Measurements from ENCODE around the gene EPAS1.
A peak's percentile ranks its signal among the peaks of the same experiment; 100 is the strongest.

Gene EPAS1

GRCh38 chr2:46339676-46340459 lies 42.7 kb downstream of the EPAS1 start:
- DNase-seq (ENCODE audit: low spot score), result no peak

DNA sequence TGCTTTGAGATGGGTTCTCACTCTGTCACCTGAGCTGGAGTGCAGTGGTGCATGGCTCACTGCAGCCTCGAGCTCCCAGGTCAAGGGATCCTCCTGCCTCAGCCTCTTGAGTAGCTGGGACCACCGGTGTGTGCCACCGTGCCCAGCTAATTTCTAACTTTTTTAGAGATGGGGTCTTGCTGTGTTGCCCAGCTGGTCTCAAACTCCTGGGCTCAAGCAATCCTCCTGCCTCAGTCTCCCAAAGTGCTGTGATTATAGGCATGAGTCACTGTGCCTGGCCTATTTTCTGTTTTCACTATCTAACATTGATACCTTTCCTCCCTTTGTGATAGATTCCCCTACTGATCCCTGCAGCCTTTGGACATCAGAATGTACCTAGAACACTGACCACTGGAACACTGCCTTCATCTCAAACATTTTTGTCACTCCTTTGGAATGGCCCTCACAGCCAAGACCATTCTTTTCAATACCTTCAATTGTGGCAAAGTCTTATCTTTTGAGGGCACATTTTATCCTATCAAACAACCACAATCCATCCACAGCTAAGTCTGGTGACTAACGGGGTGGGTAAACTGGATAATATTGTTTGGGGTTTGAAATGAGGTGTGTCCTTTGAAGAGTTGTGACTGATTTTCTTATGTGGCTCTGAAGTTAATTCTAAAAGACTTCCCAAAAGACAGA lies 43.7 kb downstream of the EPAS1 start:
- no peak for DNase-seq (ENCODE audit: low spot score)

- DNase-seq (ENCODE audit: low spot score), result no peak
These were observed 45.5 kb downstream of the EPAS1 start for GRCh38 chr2:46342566-46343315.

DNA sequence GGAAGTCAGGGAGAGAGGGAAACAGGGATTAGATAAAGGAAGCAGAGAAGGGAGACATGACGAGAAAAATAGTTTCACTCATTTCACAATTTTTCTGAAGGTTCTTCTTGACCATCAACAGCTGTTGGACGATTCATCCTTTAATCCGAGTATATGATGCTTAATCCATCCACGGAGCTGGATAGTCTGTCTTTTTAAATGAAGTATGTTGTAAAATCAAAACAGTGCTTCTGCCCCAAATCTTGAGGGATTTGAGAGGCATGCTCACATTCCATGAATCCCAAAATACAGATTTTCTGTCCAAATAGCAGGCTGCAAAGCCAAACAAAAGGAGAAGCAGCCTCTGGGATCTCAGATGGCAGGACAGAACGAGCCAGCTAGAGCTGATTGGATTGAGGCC lies 47.5 kb downstream of the EPAS1 start:
- DNase-seq (ENCODE audit: low spot score), result no peak

DNA sequence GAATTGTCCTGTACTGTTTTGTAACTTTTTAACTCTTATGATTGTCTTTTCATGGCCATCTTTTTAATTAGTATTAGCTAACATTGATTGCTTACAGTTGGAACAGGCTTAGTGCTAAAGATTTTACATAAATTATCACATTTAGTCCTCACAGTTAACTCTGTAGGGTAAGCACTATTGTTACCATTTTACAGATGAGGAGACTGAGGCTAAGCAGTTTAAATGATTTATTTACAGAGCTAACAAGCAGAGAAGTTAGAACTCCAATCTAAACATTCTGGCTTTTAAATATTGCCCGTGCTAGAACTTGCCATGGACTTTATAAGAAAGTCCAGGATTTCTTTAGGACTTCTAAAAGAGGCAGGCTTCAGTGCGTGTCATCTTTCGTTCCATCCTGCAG lies 48.6 kb downstream of the EPAS1 start:
- DNase-seq (ENCODE audit: low spot score), result no peak

DNA sequence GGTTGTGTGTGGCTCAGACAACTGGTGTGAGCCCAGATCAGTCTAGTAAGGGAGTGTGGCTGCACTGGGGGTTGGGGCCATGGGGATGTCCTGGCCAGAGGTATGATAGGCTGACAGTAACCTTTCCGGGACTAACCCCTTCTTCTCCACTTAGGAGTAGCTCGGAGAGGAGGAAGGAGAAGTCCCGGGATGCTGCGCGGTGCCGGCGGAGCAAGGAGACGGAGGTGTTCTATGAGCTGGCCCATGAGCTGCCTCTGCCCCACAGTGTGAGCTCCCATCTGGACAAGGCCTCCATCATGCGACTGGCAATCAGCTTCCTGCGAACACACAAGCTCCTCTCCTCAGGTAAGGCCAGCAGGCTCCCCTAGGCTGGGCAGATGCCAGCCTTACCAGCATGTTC lies 49.5 kb downstream of the EPAS1 start:
- no peak for DNase-seq (ENCODE audit: low spot score)

GRCh38 chr2:46347648-46348280 lies 50.6 kb downstream of the EPAS1 start:
- no peak for DNase-seq (ENCODE audit: low spot score)

- DNase-seq (ENCODE audit: low spot score), result no peak
These were observed 51.9 kb downstream of the EPAS1 start for GRCh38 chr2:46349115-46349547.

DNA sequence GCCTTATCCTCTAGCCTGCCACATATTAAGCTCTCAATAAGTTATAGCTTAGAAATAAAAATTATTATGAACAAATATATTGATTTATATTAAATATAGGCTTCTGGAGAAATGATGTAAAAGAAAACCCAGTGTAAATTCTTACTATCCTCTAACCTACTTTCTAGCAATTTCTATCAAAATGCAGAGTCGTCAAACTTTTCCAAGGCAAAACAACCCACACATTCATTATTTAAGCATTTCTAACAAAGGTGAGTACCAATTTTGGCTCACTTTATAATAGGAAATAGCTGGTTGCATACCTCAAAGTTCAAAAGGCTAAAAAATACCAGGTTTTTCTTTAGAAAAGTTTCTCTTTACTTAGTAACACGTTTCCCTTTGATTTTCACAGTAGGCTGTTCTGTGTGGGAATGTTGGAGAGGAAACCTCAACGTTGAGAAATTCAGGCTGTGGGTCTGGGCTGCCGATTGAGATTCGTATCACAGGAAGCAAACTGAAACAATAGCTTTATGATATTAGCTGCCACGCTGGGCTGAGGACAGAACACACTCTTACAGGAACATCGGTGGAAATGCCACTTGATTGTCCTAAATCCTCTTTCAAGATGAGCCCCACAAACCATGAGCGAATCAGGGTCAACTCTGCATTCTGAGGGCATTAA lies 53.0 kb downstream of the EPAS1 start:
- no peak for DNase-seq (ENCODE audit: low spot score)

GRCh38 chr2:46351098-46351749 lies 54.0 kb downstream of the EPAS1 start:
- DNase-seq (ENCODE audit: low spot score), result peak; percentile 28

- peak; percentile 78 for DNase-seq (ENCODE audit: low spot score)
These were observed 54.5 kb downstream of the EPAS1 start for GRCh38 chr2:46351750-46352138.

- no peak for DNase-seq (ENCODE audit: low spot score)
These were observed 55.4 kb downstream of the EPAS1 start for GRCh38 chr2:46352621-46353020.

GRCh38 chr2:46353509-46353908 lies 56.3 kb downstream of the EPAS1 start:
- no peak for DNase-seq (ENCODE audit: low spot score)

- DNase-seq (ENCODE audit: low spot score), result no peak
These were observed 58.5 kb downstream of the EPAS1 start for GRCh38 chr2:46355756-46356155.

DNA sequence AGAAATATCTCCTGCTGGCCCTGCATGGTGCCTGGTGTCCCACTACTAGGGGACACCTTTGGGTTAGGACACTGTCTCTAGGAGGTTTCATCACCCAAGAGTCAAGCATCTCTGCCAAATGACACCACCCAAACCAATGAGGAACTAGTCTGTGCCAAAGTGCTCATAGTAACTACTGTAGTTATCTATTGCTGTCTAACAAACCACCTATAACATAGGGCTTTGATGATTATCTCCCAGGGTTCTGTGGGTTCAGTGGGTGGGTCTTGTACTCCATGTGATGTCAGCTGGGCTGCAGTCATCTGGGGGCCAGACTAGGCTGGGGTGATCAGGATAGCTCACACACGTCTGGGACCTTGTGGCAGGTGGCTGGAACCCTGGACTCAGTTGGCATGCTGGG lies 59.8 kb downstream of the EPAS1 start:
- no peak for DNase-seq (ENCODE audit: low spot score)

GRCh38 chr2:46358713-46359112 lies 61.5 kb downstream of the EPAS1 start:
- DNase-seq (ENCODE audit: low spot score), result no peak

DNA sequence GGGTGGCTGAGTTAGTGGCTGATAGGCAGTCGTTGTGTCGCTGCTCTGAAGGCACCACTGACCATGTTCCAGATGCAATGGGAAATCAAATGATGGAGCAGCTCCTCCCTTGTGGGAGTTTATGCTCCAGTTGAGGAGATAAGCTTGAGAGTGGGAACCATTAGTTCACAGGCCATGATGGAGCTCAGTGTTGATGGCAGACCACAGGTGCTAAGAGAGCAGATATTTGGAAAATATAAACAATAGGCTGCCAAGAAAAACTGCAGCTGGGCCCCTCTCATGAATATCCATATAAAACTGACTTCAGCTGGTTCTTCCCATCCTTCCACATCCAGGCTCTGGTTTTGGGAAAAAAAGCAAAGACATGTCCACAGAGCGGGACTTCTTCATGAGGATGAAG lies 63.1 kb downstream of the EPAS1 start:
- DNase-seq (ENCODE audit: low spot score), result no peak

DNA sequence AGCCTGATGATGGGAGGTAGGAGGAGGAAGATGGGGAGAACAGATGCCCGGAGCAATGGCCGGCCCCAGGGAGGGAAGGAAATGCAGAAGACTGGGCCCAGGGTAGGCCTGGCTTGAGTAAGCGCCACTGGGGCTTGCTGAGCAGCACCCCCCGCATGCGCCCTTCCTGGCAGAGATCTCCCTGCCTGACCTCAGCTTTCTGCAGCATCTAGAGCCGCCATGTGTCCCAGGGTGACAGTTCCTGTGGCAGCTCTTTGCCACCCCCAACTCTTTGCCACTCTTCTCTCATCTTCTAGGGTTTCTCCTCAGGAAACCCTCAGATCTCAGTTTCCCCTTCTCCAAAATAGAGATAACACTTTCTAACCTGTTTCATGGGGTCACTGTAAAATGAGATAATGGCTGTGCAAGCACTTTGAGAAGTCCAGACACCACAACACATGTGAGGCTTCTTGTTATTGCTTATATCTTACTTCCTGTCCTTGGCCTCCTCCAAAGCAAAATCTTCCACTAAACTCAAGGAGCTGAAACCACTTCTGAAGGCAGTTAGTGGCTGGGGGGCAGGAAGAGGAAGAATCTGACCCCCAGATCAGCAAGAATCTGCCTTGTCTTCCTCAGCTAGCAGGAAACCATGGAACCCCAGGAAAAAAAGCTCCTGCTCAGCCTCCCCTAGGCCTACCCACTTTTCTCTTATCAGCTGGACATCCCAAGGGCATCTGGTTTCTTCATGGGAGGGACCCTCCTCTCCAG lies 64.9 kb downstream of the EPAS1 start:
- no peak for DNase-seq (ENCODE audit: low spot score)

GRCh38 chr2:46362667-46363012 lies 65.4 kb downstream of the EPAS1 start:
- peak; percentile 19 for DNase-seq (ENCODE audit: low spot score)

GRCh38 chr2:46363535-46364170 lies 66.4 kb downstream of the EPAS1 start:
- peak; percentile 84 for DNase-seq (ENCODE audit: low spot score)
